Bronchial epithelial cell (primary cell): ENCODE results near the gene CAMTA2. TPM values are rescaled to one million over a fixed set of nuclear protein-coding genes. Genes with fewer than 3 reads are reported as not detected.
"Not testable (repeated sequence)": the region's sequence is repeated elsewhere in the genome, so short reads cannot be mapped to it uniquely, and the experiment has no call there.

Experiments
- DNase-seq: peaks from one replicate; pipeline ENCODE4 v3.0.0-alpha.2; 2010; ENCODE audit warnings: low read depth
- FAIRE-seq: peaks from 2 replicates; lab custom pipeline; 2011; peaks lifted over from hg19 to GRCh38; lab: Jason Lieb, UNC
- H3K27me3 ChIP-seq: 2 replicates; pipeline ENCODE4 v1.5.1; 2011; ENCODE audit warnings: low read length; ENCODE audit not compliant: control insufficient read depth, insufficient read depth
- H3K36me3 ChIP-seq: 2 replicates; pipeline ENCODE4 v1.5.1; 2011; ENCODE audit warnings: low read length; ENCODE audit not compliant: control insufficient read depth, insufficient read depth
- H3K4me3 ChIP-seq: 2 replicates; pipeline ENCODE4 v1.5.1; 2011; ENCODE audit warnings: mild to moderate bottlenecking, low read depth, low read length, control low read depth
- total RNA-seq: library from RNA; depleted of rRNA; stranded (reverse); fragments of >200 nt; gene quantifications from 2 replicates; pipeline ENCODE4 v1.2.1, GENCODE V29; 2014
- TF ChIP-seq, protein P1 (sequence below): IDR thresholded peaks from 2 replicates; pipeline ENCODE4 v1.5.1; 2011; ENCODE audit warnings: mild to moderate bottlenecking, moderate library complexity, low read length, control low read depth, inconsistent platforms; ENCODE audit not compliant: insufficient read depth, severe bottlenecking

Gene CAMTA2
- total RNA-seq, 1 donor from 2014 or later: 4.7 TPM

DNA sequence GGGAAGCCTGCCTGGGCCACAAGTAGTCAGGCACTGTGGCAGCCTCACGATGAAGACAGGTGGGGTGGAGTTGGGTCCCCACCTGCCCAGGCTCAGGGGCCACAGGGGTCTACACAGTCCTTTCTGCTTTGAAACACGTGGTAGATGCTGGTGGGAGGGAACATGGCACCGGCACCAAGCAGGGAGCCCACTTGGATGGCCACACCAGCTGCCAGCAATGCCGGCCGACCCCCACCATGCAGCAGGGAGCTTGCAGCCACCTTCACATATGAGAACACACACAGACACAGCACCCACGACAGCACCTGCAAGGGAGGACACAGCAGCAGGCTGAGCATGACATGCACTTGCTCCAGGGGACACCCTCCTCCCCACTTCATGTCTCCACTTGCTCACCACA is 45.4 kb upstream of the CAMTA2 start:
- no peak for DNase-seq
- Histone ChIP-seq H3K4me3 (no peak overlapping the region), H3K36me3 (no peaks in the 10 kb centered on the region), H3K27me3 (no peaks in the 10 kb centered on the region)
- FAIRE-seq: no peak
- TF ChIP-seq, protein P1, sequence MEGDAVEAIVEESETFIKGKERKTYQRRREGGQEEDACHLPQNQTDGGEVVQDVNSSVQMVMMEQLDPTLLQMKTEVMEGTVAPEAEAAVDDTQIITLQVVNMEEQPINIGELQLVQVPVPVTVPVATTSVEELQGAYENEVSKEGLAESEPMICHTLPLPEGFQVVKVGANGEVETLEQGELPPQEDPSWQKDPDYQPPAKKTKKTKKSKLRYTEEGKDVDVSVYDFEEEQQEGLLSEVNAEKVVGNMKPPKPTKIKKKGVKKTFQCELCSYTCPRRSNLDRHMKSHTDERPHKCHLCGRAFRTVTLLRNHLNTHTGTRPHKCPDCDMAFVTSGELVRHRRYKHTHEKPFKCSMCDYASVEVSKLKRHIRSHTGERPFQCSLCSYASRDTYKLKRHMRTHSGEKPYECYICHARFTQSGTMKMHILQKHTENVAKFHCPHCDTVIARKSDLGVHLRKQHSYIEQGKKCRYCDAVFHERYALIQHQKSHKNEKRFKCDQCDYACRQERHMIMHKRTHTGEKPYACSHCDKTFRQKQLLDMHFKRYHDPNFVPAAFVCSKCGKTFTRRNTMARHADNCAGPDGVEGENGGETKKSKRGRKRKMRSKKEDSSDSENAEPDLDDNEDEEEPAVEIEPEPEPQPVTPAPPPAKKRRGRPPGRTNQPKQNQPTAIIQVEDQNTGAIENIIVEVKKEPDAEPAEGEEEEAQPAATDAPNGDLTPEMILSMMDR: no peak

DNA sequence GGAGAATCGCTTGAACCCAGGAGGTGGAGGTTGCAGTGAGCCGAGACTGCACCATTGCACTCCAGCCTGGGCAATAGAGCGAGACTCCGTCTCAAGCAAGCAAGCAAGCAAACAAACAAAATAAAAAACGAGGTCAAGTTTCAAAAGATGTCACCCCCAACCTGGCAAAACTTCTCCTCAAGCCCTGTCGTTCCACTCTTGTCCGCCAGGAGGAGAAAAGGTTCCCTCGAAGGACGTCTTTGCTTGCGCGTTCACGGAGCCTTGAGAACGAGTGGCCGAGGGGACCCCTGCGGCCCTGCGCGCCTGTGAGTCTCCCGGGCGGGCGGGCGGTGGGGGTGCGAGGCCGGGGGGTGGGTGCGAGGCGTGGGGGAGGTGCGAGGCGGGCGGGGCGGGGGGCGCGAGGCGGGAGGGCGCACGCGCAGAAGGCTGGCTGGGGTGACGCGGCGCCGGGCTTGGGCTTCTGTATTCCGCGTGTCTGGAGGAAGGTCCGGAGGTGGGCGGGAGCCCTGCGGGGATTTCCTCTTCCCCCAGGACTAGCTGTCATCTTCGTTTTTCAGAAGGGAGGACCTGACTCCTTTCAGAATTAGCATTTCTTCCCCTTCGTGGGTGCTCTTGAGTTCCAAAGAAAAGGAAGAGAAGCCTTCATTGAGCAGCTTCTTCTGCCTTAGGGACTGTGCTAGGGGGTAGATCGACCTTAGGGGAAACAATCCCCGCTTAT is 44.0 kb upstream of the CAMTA2 start:
- TF ChIP-seq, protein P1: peak; percentile 87
- peak; percentile 55 for DNase-seq
- Histone ChIP-seq H3K36me3 (no peaks in the 10 kb centered on the region), H3K4me3 (peak overlapping the region; percentile 31), H3K27me3 (no peaks in the 10 kb centered on the region)
- FAIRE-seq: no peak

DNA sequence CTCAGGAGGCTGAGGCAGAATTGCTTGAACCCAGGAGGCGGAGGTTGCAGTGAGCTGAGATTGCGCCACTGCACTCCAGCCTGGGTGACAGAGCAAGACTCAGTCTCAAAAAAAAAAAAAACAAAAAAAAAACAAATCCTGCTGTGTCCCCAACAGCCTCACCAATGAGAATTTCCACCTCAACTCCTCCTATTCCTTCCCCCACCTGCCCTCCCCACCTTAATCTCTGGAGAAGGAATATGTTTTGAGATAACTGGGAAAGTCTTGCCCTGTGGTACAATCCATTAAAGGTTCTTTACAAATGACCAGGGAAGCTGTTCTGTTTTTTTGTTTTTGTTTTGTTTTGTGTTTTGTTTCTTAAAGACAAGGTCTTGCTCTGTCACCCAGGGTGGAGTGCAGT is 42.7 kb upstream of the CAMTA2 start:
- not testable (repeated sequence) for H3K27me3 ChIP-seq, FAIRE-seq, DNase-seq, H3K4me3 ChIP-seq, H3K36me3 ChIP-seq

DNA sequence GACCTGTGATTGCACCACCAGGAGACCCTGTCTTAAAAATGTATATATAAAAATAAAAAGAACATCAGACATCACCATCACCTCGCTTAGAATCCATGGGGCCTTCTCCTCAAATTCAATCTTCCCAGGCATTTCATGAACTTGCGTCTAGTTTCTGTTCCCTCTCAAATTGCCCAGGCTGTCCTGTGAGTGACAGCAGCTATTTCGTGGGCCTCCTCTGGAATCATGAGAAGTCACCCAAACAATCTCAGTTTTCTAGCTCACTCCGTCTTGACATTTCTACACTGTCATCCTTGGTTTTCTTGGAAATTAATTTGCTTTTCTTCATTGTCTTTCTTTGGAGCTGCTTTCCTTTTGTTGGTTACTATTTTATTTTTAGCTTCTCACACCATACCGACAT is 40.4 kb upstream of the CAMTA2 start:
- no peak for FAIRE-seq
- no peaks in the 10 kb centered on the region for H3K27me3 ChIP-seq
- no peak for DNase-seq
- no peak overlapping the region for H3K4me3 ChIP-seq
- TF ChIP-seq, protein P1: no peak
- H3K36me3 ChIP-seq: peaks cover 7% of the 10 kb centered on the region

DNA sequence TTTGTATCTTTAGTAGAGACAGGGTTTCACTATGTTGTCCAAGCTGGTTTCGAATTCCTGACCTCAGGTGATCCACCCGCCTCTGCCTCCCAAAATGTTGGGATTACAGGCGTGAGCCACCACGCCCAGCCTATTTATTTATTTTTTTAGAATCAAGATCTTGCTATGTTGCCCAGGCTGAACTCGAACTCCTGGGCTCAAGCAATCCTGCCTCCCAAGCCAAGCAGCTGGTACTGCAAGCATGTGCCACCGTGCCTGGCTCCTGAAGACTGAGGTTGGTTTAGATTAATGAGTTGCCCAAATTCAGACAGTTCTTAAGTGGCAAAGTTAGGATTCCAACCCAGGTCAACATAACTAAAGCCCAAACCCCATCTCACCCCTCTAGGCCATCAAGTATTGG is 39.8 kb upstream of the CAMTA2 start:
- TF ChIP-seq, protein P1: no peak
- no peak overlapping the region for H3K4me3 ChIP-seq
- no peak for FAIRE-seq
- no peaks in the 10 kb centered on the region for H3K27me3 ChIP-seq
- peaks cover 12% of the 10 kb centered on the region for H3K36me3 ChIP-seq
- DNase-seq: no peak

DNA sequence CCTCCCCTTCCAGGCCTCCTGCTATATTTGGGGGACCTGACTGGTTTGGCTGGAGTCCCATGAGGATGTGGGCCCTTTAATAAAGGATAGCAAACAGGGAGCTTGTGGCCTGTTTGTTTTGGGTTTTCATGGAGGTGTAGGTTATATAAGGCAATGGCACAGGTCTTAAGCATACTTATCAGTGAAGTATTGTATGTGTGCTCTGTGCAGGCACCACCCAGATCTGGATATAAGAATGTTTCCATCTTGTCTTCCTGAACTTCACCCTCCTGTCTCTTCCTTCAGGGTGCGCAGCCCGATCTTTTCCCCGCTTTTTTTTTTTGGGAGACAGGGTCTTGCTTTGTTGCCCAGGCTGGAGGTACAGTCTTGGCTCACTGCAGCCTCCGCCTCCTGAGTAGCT is 37.1 kb upstream of the CAMTA2 start:
- Histone ChIP-seq H3K27me3 (no peaks in the 10 kb centered on the region), H3K4me3 (no peak overlapping the region), H3K36me3 (peaks cover 30% of the 10 kb centered on the region)
- TF ChIP-seq, protein P1: no peak
- FAIRE-seq (no peak), DNase-seq (no peak)
